Neural crest cell (in vitro differentiated cells): ENCODE measurements around the gene AMHR2. TPM values are rescaled to one million over a fixed set of nuclear protein-coding genes. Genes with fewer than 3 reads are reported as not detected.

Experiments used
- DNase-seq: peaks from one replicate; pipeline ENCODE4 v3.0.0; 2021; ENCODE audit warnings: low read depth, mixed read lengths, low spot score
- H3K27ac Mint-ChIP-seq: one replicate; pipeline ENCODE4 v1.8.0; 2021; ENCODE audit warnings: mild to moderate bottlenecking, mixed read lengths; ENCODE audit not compliant: unreplicated experiment
- H3K27me3 Mint-ChIP-seq: 2 replicates; pipeline ENCODE4 v1.8.0; 2021; ENCODE audit warnings: low read depth, mild to moderate bottlenecking, mixed read lengths
- H3K36me3 Mint-ChIP-seq: 2 replicates; pipeline ENCODE4 v1.8.0; 2021; ENCODE audit warnings: low read depth, mild to moderate bottlenecking, mixed read lengths
- H3K4me1 Mint-ChIP-seq: 2 replicates; pipeline ENCODE4 v1.8.0; 2021; ENCODE audit warnings: mixed read lengths
- H3K4me3 Mint-ChIP-seq: one replicate; pipeline ENCODE4 v1.8.0; 2021; ENCODE audit warnings: mild to moderate bottlenecking, mixed read lengths
- H3K9me3 Mint-ChIP-seq: 2 replicates; pipeline ENCODE4 v1.8.0; 2021; ENCODE audit warnings: mixed read lengths
- total RNA-seq: library from RNA; stranded (reverse); gene quantifications from 2 replicates; pipeline ENCODE4 v1.2.1, GENCODE V29; 2021
- TF ChIP-seq, protein P1 (sequence below): fragments of 200-600 bp; sonication (generic); conservative IDR thresholded peaks from 2 replicates; pipeline ENCODE4 v1.5.0; 2021; ENCODE audit warnings: antibody characterized with exemption, mild to moderate bottlenecking

Gene AMHR2
- total RNA-seq, 1 donor from 2014 or later, result not detected

DNA sequence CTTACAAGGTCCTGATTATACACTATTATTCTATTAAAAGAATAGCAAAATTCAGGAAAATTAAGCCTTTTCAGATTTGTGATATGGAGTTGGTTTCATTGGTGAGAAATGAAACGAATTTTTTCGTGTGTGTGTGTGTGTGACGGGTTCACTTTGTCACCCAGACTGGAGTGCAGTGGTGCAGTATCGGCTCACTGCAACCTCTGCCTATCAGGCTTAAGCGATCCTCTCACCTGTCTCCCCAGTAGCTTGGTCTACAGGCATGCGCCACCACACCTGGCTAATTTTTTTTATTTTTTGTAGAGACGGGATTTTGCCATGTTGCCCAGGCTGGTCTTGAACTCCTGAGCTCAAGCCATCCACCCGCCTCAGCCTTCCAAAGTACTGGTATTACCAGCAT is 37.9 kb downstream of the AMHR2 start:
- H3K36me3 Mint-ChIP-seq, result peaks cover 40% of the 10 kb centered on the region

DNA sequence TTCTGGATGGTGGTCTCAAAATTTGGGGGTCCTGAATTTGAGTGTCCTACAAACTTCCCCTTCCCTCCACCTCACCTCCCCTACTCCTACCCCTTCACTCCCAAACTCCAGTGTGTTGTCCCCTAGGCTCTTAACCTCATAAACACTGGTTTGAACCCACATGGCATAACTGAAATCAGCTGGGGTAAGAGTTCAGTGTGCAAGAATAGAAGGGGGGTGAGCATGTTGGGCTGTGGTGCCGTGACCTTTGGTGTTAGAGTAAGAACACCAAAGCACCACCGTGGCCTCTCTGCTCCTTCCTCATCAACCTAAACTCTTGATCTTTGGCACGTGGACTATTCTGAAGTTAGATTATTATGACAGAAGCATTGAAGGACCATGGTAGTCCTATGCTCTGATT is 39.3 kb downstream of the AMHR2 start:
- no peaks in the 10 kb centered on the region for H3K27me3 Mint-ChIP-seq
- H3K4me1 Mint-ChIP-seq, result peaks cover 26% of the 10 kb centered on the region
- DNase-seq, result no peak
- H3K4me3 Mint-ChIP-seq, result no peak overlapping the region
- H3K27ac Mint-ChIP-seq, result no peak overlapping the region
- TF ChIP-seq, protein P1, sequence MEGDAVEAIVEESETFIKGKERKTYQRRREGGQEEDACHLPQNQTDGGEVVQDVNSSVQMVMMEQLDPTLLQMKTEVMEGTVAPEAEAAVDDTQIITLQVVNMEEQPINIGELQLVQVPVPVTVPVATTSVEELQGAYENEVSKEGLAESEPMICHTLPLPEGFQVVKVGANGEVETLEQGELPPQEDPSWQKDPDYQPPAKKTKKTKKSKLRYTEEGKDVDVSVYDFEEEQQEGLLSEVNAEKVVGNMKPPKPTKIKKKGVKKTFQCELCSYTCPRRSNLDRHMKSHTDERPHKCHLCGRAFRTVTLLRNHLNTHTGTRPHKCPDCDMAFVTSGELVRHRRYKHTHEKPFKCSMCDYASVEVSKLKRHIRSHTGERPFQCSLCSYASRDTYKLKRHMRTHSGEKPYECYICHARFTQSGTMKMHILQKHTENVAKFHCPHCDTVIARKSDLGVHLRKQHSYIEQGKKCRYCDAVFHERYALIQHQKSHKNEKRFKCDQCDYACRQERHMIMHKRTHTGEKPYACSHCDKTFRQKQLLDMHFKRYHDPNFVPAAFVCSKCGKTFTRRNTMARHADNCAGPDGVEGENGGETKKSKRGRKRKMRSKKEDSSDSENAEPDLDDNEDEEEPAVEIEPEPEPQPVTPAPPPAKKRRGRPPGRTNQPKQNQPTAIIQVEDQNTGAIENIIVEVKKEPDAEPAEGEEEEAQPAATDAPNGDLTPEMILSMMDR, result no peak
- H3K9me3 Mint-ChIP-seq, result no peaks in the 10 kb centered on the region
- peaks cover 49% of the 10 kb centered on the region for H3K36me3 Mint-ChIP-seq

More for the DNA sequence above, 37.9 kb downstream of the AMHR2 start:
- TF ChIP-seq, protein P1, result no peak
- Mint-ChIP-seq H3K4me1 (peaks cover 26% of the 10 kb centered on the region), H3K27ac (no peak overlapping the region), H3K9me3 (no peaks in the 10 kb centered on the region), H3K27me3 (no peaks in the 10 kb centered on the region), H3K4me3 (no peak overlapping the region)
- DNase-seq, result no peak

DNA sequence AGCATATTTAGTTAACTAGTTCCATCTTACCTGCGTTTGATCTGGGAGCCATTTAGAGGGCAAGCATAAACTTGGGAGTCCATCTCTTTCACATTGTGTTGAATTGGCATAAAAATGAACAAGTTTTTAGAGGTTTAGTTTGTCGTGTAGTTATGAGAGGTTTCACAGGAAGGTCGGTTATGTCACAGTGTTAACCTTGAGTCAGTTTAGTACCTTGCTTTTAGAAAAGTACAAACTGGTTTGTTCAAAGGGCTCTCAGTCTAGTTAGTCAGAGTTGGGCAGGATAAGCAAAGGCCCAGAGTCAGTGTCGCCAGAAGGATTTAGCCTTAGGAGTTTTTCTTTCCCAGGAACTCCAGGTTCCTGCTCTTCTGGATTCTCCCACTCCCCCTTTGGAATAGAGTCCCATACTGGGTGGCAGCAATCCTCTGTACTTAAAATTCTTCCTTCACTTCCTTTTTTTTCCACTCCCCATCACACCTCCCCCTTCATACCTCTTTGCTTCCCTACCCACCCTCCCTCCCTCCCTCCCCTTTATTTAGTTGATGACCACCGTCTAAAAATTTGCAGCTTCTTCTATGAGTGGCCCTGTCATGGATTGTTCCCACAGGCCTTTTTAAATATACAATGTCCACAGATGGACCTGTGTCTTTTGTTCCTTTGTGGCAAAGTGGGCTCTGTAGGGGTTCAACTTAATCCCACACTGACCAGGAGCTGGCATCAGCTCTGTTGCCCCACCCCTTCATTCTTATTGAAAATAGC is 40.3 kb downstream of the AMHR2 start:
- H3K36me3 Mint-ChIP-seq, result peaks cover 51% of the 10 kb centered on the region
- TF ChIP-seq, protein P1, result no peak
- DNase-seq, result no peak
- H3K9me3 Mint-ChIP-seq, result no peaks in the 10 kb centered on the region
- H3K4me3 Mint-ChIP-seq, result no peak overlapping the region
- H3K27ac Mint-ChIP-seq, result no peak overlapping the region
- H3K27me3 Mint-ChIP-seq, result no peaks in the 10 kb centered on the region
- H3K4me1 Mint-ChIP-seq, result peaks cover 25% of the 10 kb centered on the region

DNA sequence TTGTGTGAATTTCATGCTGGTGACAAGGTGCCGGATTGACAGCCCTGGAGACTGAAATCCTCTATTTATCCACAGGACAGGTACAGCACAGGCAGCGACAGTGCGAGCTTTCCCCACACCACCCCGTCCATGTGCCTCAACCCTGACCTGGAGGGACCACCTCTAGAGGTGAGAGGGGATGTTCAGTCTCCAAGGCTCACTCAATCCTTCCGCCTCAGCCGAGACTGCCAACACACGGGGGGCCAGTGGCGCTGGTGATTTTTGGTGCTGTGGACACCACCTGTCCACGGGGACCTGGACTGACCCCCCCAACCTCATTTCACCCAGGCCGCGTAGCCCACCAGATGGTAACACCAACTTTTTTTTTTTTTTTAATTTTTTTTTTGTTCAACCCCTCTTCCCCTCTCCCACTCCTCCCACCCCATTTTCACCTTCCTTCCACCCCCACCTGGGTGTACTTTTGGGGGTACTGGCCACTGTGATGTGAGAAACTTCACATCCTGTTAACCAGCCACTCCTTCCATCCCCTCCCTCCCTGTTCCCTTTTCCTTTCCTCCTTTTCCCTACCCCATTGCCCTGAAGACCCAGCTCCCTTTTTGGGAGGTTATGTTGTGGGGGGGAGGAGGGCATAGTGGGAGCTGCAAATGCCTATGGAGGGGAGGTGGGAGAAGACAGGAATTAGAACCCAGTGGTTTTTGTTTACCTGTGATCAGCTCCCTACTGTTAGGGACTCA is 41.2 kb downstream of the AMHR2 start:
- Mint-ChIP-seq H3K27me3 (no peaks in the 10 kb centered on the region), H3K9me3 (no peaks in the 10 kb centered on the region), H3K4me1 (peaks cover 22% of the 10 kb centered on the region), H3K4me3 (peak overlapping the region; percentile 51), H3K36me3 (peaks cover 46% of the 10 kb centered on the region), H3K27ac (no peak overlapping the region)
- TF ChIP-seq, protein P1, result no peak
- no peak for DNase-seq

DNA sequence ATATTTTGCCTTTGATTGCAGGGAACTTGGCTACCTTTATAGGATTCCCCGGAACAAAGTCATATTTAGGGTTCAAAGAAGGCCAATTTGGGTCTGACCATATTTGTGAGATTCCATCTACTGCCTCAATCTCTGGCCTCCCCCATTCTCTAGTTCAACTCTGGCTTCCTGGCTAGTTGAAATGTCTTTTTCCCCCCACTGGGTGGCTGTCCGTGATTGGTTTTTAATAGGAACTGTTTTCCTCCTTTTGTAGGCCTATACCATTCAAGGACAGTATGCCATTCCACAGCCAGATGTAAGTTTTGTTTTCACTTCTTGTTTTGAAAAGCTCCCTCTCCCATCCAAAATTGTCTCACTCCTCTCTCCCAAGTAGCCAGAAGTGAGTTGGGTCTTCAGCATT is 42.0 kb downstream of the AMHR2 start:
- H3K9me3 Mint-ChIP-seq, result no peaks in the 10 kb centered on the region
- no peak for DNase-seq
- peaks cover 41% of the 10 kb centered on the region for H3K36me3 Mint-ChIP-seq
- no peak overlapping the region for H3K27ac Mint-ChIP-seq
- no peaks in the 10 kb centered on the region for H3K27me3 Mint-ChIP-seq
- H3K4me3 Mint-ChIP-seq, result no peak overlapping the region
- TF ChIP-seq, protein P1, result peak; percentile 16
- H3K4me1 Mint-ChIP-seq, result peaks cover 17% of the 10 kb centered on the region
